ENCODE results near the gene SLC10A6.

The SLC10A6 gene

GRCh38 chr4:86841309-86841708 lies 7.9 kb downstream of the SLC10A6 start:
- TF ChIP-seq EZH2phosphoT487 (conservative IDR thresholded peaks at IDR 0.05; ENCODE audit: low read length): no peak
- TF ChIP-seq, protein P1, sequence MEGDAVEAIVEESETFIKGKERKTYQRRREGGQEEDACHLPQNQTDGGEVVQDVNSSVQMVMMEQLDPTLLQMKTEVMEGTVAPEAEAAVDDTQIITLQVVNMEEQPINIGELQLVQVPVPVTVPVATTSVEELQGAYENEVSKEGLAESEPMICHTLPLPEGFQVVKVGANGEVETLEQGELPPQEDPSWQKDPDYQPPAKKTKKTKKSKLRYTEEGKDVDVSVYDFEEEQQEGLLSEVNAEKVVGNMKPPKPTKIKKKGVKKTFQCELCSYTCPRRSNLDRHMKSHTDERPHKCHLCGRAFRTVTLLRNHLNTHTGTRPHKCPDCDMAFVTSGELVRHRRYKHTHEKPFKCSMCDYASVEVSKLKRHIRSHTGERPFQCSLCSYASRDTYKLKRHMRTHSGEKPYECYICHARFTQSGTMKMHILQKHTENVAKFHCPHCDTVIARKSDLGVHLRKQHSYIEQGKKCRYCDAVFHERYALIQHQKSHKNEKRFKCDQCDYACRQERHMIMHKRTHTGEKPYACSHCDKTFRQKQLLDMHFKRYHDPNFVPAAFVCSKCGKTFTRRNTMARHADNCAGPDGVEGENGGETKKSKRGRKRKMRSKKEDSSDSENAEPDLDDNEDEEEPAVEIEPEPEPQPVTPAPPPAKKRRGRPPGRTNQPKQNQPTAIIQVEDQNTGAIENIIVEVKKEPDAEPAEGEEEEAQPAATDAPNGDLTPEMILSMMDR (IDR thresholded peaks at IDR 0.05; ENCODE audit: insufficient read depth, low read length, poor library complexity, severe bottlenecking): no peak
- no peaks in the 10 kb centered on the region for H3K27me3 ChIP-seq (ENCODE audit: low read length)
- H3K79me2 ChIP-seq (ENCODE audit: insufficient read depth, low read length): no peaks in the 10 kb centered on the region
- H3K9me3 ChIP-seq (ENCODE audit: insufficient read depth, low read length): no peaks in the 10 kb centered on the region
- no peak overlapping the region for H3K9ac ChIP-seq (ENCODE audit: low read length)
- H3K27ac ChIP-seq (ENCODE audit: low read depth, low read length): no peak overlapping the region
- H3K9me2 ChIP-seq (replicated peaks; ENCODE audit: insufficient read depth, low read length): no peaks in the 10 kb centered on the region
- no peaks in the 10 kb centered on the region for H3K36me3 ChIP-seq (ENCODE audit: low read length)
- no peak overlapping the region for H2AFZ ChIP-seq (ENCODE audit: low read depth, low read length, severe bottlenecking)
- H3K4me3 ChIP-seq (ENCODE audit: insufficient read depth, low read length, poor library complexity, severe bottlenecking): no peak overlapping the region
- no peak overlapping the region for H3K4me2 ChIP-seq (ENCODE audit: low read depth, low read length, poor library complexity, severe bottlenecking)
- no peaks in the 10 kb centered on the region for H4K20me1 ChIP-seq (ENCODE audit: low read depth, low read length)
- no peaks in the 10 kb centered on the region for H3F3A ChIP-seq (ENCODE audit: insufficient read depth)

DNA sequence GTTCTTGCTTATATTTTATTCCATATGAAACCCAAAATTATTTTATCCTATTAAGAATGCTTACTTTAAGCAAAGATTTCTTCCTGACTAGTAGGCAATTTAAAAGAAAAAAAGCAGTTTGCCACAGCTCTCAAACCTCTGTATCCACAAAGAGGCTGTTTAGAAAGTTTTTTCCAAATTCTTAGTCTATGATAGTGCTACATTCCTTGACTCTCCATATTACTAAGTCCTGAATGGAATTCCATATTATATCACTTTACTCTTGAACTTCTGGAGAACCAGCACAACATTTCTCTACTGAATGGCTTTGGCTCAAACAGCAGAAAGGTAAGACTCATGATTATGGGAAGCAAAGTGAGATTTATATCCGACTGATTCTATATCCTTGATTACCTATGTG lies 8.3 kb downstream of the SLC10A6 start:
- H3K9ac ChIP-seq (ENCODE audit: low read length): no peak overlapping the region
- TF ChIP-seq, protein P1 (IDR thresholded peaks at IDR 0.05; ENCODE audit: insufficient read depth, low read length, poor library complexity, severe bottlenecking): no peak
- TF ChIP-seq EZH2phosphoT487 (conservative IDR thresholded peaks at IDR 0.05; ENCODE audit: low read length): no peak
- H3K4me3 ChIP-seq (ENCODE audit: insufficient read depth, low read length, poor library complexity, severe bottlenecking): no peak overlapping the region
- no peaks in the 10 kb centered on the region for H3K9me3 ChIP-seq (ENCODE audit: insufficient read depth, low read length)
- H3K9me2 ChIP-seq (replicated peaks; ENCODE audit: insufficient read depth, low read length): no peaks in the 10 kb centered on the region
- H4K20me1 ChIP-seq (ENCODE audit: low read depth, low read length): no peaks in the 10 kb centered on the region
- no peaks in the 10 kb centered on the region for H3K27me3 ChIP-seq (ENCODE audit: low read length)
- H3K27ac ChIP-seq (ENCODE audit: low read depth, low read length): no peak overlapping the region
- H3K4me2 ChIP-seq (ENCODE audit: low read depth, low read length, poor library complexity, severe bottlenecking): no peak overlapping the region
- H3F3A ChIP-seq (ENCODE audit: insufficient read depth): no peaks in the 10 kb centered on the region
- no peaks in the 10 kb centered on the region for H3K36me3 ChIP-seq (ENCODE audit: low read length)
- H2AFZ ChIP-seq (ENCODE audit: low read depth, low read length, severe bottlenecking): no peak overlapping the region
- H3K79me2 ChIP-seq (ENCODE audit: insufficient read depth, low read length): no peaks in the 10 kb centered on the region

GRCh38 chr4:86837691-86838503 lies 11.3 kb downstream of the SLC10A6 start:
- no peak for TF ChIP-seq EZH2phosphoT487 (conservative IDR thresholded peaks at IDR 0.05; ENCODE audit: low read length)
- TF ChIP-seq, protein P1 (IDR thresholded peaks at IDR 0.05; ENCODE audit: insufficient read depth, low read length, poor library complexity, severe bottlenecking): no peak
- Histone ChIP-seq H3K9me3 (ENCODE audit: insufficient read depth, low read length) (no peaks in the 10 kb centered on the region), H3K4me2 (ENCODE audit: low read depth, low read length, poor library complexity, severe bottlenecking) (no peak overlapping the region), H3K9ac (ENCODE audit: low read length) (no peak overlapping the region), H3K27ac (ENCODE audit: low read depth, low read length) (no peak overlapping the region), H3F3A (ENCODE audit: insufficient read depth) (no peaks in the 10 kb centered on the region), H4K20me1 (ENCODE audit: low read depth, low read length) (no peaks in the 10 kb centered on the region), H3K79me2 (ENCODE audit: insufficient read depth, low read length) (no peaks in the 10 kb centered on the region), H3K27me3 (ENCODE audit: low read length) (no peaks in the 10 kb centered on the region), H3K9me2 (replicated peaks; ENCODE audit: insufficient read depth, low read length) (no peaks in the 10 kb centered on the region), H2AFZ (ENCODE audit: low read depth, low read length, severe bottlenecking) (no peak overlapping the region), H3K36me3 (ENCODE audit: low read length) (no peaks in the 10 kb centered on the region), H3K4me3 (ENCODE audit: insufficient read depth, low read length, poor library complexity, severe bottlenecking) (no peak overlapping the region)
